ENCODE results near the gene EP300. TPM values are rescaled to one million over a fixed set of nuclear protein-coding genes. Genes with fewer than 3 reads are reported as not detected.

The EP300 gene
- total RNA-seq, 2 experiments from 2014 or later, result 40.5 to 61.2 TPM

- ATAC-seq, result no peak
- H3K36me3 Mint-ChIP-seq (ENCODE audit: low read depth), result peaks cover 51% of the 10 kb centered on the region
- intact Hi-C loops (cut with DNase I, micrococcal nuclease), result loop anchor here in 1 of 2 experiments (1.0 kb wide), 1 partner anchor 12 kb away; the partner anchor contains the start of gene L3MBTL2
Observed at GRCh38 chr22:41216984-41217383, 124.6 kb downstream of the EP300 start.

GRCh38 chr22:41217553-41218157 is 125.3 kb downstream of the EP300 start:
- H3K36me3 Mint-ChIP-seq (ENCODE audit: low read depth), result peaks cover 48% of the 10 kb centered on the region
- intact Hi-C loops (cut with DNase I, micrococcal nuclease), result loop anchor here in 1 of 2 experiments (1.0 kb wide), 1 partner anchor 12 kb away; the partner anchor contains the start of gene L3MBTL2
- CTCF ChIA-PET, result interaction anchor here (1.1 to 3.5 kb wide), 4 partner anchors 18 to 296 kb away, joined by 4 to 12 read pairs (median 4); no protein-coding TSS in a partner anchor

More at GRCh38 chr22:41216984-41217383, 124.6 kb downstream of the EP300 start:
- DNase-seq, result no peak
- Mint-ChIP-seq H3K27me3 (no peaks in the 10 kb centered on the region), H3K4me3 (peak overlapping the region; percentile 48), H3K9me3 (ENCODE audit: low read depth) (no peaks in the 10 kb centered on the region), H3K27ac (peak overlapping the region; percentile 91), H3K4me1 (peaks cover 16% of the 10 kb centered on the region)
- ChIA-PET POLR2A (interaction anchor here (0.6 to 1.8 kb wide), 4 partner anchors 21 to 261 kb away, joined by 3 to 7 read pairs (median 4); partner anchors contain the start of gene RANGAP1), CTCF (interaction anchor here (1.2 to 3.5 kb wide), 3 partner anchors 19 to 295 kb away, joined by 4 to 12 read pairs (median 4); no protein-coding TSS in a partner anchor)

GRCh38 chr22:41222846-41223507 is 130.6 kb downstream of the EP300 start:
- POLR2A ChIA-PET, result interaction anchor here (0.9 kb wide), 1 partner anchor 11 kb away, joined by 11 read pairs; no protein-coding TSS in a partner anchor
- H3K4me1 Mint-ChIP-seq, result peaks cover 4% of the 10 kb centered on the region
- no peaks in the 10 kb centered on the region for H3K9me3 Mint-ChIP-seq (ENCODE audit: low read depth)
- intact Hi-C loops (cut with DNase I, micrococcal nuclease), result no loop called here
- H3K27me3 Mint-ChIP-seq, result no peaks in the 10 kb centered on the region
- no peak overlapping the region for H3K27ac Mint-ChIP-seq
- no peak for DNase-seq
- ATAC-seq, result no peak
- CTCF ChIA-PET, result interaction anchor here (1.0 kb wide), 1 partner anchor 227 kb away, joined by 5 read pairs; no protein-coding TSS in a partner anchor
- peaks cover 43% of the 10 kb centered on the region for H3K36me3 Mint-ChIP-seq (ENCODE audit: low read depth)
- H3K4me3 Mint-ChIP-seq, result no peak overlapping the region

More at GRCh38 chr22:41217553-41218157, 125.3 kb downstream of the EP300 start:
- Mint-ChIP-seq H3K9me3 (ENCODE audit: low read depth) (no peaks in the 10 kb centered on the region), H3K27ac (peak overlapping the region; percentile 91), H3K4me3 (peak overlapping the region; percentile 48), H3K27me3 (no peaks in the 10 kb centered on the region), H3K4me1 (peaks cover 16% of the 10 kb centered on the region)
- POLR2A ChIA-PET, result interaction anchor here (0.6 to 1.8 kb wide), 5 partner anchors 20 to 295 kb away, joined by 3 to 7 read pairs (median 5); partner anchors contain the start of gene RANGAP1
- peak; percentile 99 for ATAC-seq
- peak; percentile 76 for DNase-seq

GRCh38 chr22:41223535-41223934 is 131.1 kb downstream of the EP300 start:
- DNase-seq, result no peak
- Mint-ChIP-seq H3K27me3 (no peaks in the 10 kb centered on the region), H3K9me3 (ENCODE audit: low read depth) (no peaks in the 10 kb centered on the region), H3K4me1 (no peaks in the 10 kb centered on the region), H3K27ac (no peak overlapping the region), H3K36me3 (ENCODE audit: low read depth) (peaks cover 42% of the 10 kb centered on the region), H3K4me3 (no peak overlapping the region)
- ChIA-PET CTCF (interaction anchor here (1.0 kb wide), 1 partner anchor 228 kb away, joined by 5 read pairs; no protein-coding TSS in a partner anchor), POLR2A (no interaction called here)
- no peak for ATAC-seq
- intact Hi-C loops (cut with DNase I, micrococcal nuclease), result no loop called here

GRCh38 chr22:41226723-41227655 is 134.6 kb downstream of the EP300 start:
- no peak for DNase-seq
- no peaks in the 10 kb centered on the region for H3K27me3 Mint-ChIP-seq
- peaks cover 28% of the 10 kb centered on the region for H3K36me3 Mint-ChIP-seq (ENCODE audit: low read depth)
- H3K27ac Mint-ChIP-seq, result no peak overlapping the region
- no peaks in the 10 kb centered on the region for H3K4me1 Mint-ChIP-seq
- H3K4me3 Mint-ChIP-seq, result no peak overlapping the region
- POLR2A ChIA-PET, result interaction anchor here (0.6 kb wide), 1 partner anchor 284 kb away, joined by 3 read pairs; no protein-coding TSS in a partner anchor
- ATAC-seq, result no peak
- CTCF ChIA-PET, result no interaction called here
- intact Hi-C loops (cut with DNase I, micrococcal nuclease), result no loop called here
- H3K9me3 Mint-ChIP-seq (ENCODE audit: low read depth), result no peaks in the 10 kb centered on the region

GRCh38 chr22:41229215-41229614 is 136.8 kb downstream of the EP300 start:
- Mint-ChIP-seq H3K36me3 (ENCODE audit: low read depth) (peaks cover 21% of the 10 kb centered on the region), H3K27me3 (no peaks in the 10 kb centered on the region), H3K27ac (no peak overlapping the region), H3K9me3 (ENCODE audit: low read depth) (no peaks in the 10 kb centered on the region), H3K4me1 (no peaks in the 10 kb centered on the region), H3K4me3 (no peak overlapping the region)
- DNase-seq (no peak), ATAC-seq (no peak)
- POLR2A ChIA-PET, result interaction anchor here (0.6 kb wide), 1 partner anchor 113 kb away, joined by 4 read pairs; no protein-coding TSS in a partner anchor
- CTCF ChIA-PET, result no interaction called here
- intact Hi-C loops (cut with DNase I, micrococcal nuclease), result no loop called here

Other genes with a start within 250 kb of the EP300 start
- gene ST13, start 236.0 kb upstream of the EP300 start, total RNA-seq, result 100 to 1,000 TPM; 260 to 297 TPM
- 10 to 100 TPM; 21.5 to 25.8 TPM for gene XPNPEP3, start 235.4 kb upstream of the EP300 start, total RNA-seq
- gene DNAJB7, start 230.5 kb upstream of the EP300 start, total RNA-seq, result not detected
- 10 to 100 TPM; 49.9 to 96.6 TPM for gene RBX1, start 141.2 kb upstream of the EP300 start, total RNA-seq
- 10 to 100 TPM; 24.4 to 25.1 TPM for gene L3MBTL2, start 112.7 kb downstream of the EP300 start, total RNA-seq
- gene CHADL, start 148.3 kb downstream of the EP300 start, total RNA-seq, result under 1 TPM; 0.11 TPM
- 100 to 1,000 TPM; 140 to 157 TPM for gene RANGAP1, start 193.6 kb downstream of the EP300 start, total RNA-seq
- gene ZC3H7B, start 208.9 kb downstream of the EP300 start, total RNA-seq, result 10 to 100 TPM; 41.7 to 43.4 TPM